Stimulated activated memory B cell treated with anti-CD40 and anti-IgM and Interleukin-4, amounts not matched to agents 10 μg/mL and 1 μg/mL and 100 μg/mL, for 72 hours (primary cell): ENCODE data around the gene MORN1.

ENCODE experiments used
- ATAC-seq: fragments of 150-1000 bp; cut with Tn5 transposase; 2 replicates; pipeline ENCODE4 v1.10.0; 2021
- H3K27ac Mint-ChIP-seq: one replicate; pipeline ENCODE4 v1.8.0; 2022; ENCODE audit warnings: mild to moderate bottlenecking, mixed read lengths
- H3K27me3 Mint-ChIP-seq: one replicate; pipeline ENCODE4 v1.8.0; 2022; ENCODE audit warnings: mixed read lengths
- H3K36me3 Mint-ChIP-seq: one replicate; pipeline ENCODE4 v1.8.0; 2022; ENCODE audit warnings: mixed read lengths
- H3K4me1 Mint-ChIP-seq: one replicate; pipeline ENCODE4 v1.8.0; 2022; ENCODE audit warnings: mixed read lengths
- H3K4me3 Mint-ChIP-seq: one replicate; pipeline ENCODE4 v1.8.0; 2022; ENCODE audit warnings: mild to moderate bottlenecking, moderate library complexity, mixed read lengths
- H3K9me3 Mint-ChIP-seq: one replicate; pipeline ENCODE4 v1.8.0; 2022; ENCODE audit warnings: mixed read lengths

The MORN1 gene

DNA sequence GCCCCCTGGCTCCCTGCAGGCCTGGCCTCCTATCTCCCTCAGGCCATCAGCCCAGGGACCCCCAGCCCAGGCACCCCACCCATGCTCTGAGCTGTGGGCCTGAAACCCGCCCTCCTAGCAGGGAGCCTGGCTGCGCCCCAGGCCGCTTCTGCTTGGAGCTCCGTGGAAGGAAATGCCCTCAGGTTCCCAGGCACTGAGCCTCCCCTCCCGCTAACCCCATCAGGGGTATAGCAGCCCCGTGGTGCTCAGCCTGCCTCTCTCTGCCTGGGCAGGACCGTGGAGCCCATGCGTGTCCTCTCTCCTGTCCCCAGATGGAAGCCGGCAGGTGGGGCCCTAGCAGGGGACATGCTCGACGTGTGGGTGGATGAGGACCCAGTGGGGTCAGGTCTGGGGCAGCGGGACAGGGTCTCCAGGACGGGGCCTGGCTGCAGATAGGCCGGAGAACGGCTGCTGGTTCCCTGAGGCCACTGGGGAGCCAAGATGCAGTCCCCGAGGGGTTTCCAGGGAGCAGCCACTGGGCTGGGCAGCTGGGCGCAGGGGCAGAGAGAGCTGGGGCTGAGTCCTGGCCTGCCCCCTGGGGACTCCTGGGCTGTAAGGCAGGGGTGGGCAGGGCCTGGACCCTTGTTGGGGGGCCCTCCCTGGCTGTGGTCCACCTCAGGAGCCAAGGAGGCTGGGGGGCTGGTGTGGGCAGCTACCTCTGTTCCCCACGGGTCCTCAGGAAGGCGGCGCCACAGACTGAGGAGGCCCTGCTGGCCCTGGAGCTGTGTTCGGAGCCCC is 75.5 kb downstream of the MORN1 start:
- Mint-ChIP-seq H3K4me1 (peaks cover 32% of the 10 kb centered on the region), H3K27ac (peak overlapping the region; percentile 73), H3K27me3 (no peaks in the 10 kb centered on the region), H3K36me3 (no peaks in the 10 kb centered on the region), H3K4me3 (peak overlapping the region; percentile 72), H3K9me3 (no peaks in the 10 kb centered on the region)
- ATAC-seq, result no peak

DNA sequence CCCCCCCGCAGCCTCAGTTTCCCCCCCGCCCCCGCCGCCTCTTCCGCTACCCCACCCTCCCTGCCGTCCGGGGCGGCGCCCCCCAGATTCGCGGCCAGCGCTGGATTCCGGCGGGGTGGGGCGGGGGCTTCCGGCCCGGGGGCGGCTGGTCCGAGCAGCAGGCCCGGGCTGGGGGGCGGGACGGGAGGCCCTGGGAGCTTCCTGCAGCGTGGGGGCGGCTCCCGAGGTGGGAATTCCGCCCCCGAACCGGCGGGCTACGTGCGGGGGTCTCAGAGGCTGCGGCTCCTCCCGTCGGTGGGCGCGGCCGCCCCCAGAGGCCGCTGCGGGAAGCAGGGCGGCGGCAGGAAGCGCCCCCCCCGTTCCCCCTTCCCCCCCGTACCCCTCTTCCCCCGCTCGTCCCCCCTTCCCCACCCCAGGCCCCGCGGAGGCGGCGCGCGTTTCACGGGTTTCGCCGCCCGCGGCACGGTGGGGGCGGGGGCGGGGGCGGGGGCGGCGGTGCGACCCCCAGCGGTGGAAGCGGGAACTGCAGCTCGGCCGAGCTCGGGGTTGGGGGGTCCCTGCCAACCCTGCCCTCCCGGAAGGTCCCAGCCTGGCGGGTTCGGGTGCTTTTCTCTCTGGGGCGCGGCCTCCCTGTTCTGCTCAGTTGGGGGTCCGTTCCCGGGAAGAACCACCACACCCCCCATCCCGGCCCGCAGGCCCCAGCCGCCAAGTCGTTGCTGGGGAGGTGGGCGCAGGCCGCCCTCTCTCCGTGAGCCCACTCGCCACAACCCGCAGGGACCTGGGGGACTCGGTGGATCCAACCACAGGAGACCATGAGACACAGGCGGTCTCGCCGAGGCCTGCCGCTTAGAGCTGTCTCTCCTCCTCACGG is 76.3 kb downstream of the MORN1 start:
- H3K27ac Mint-ChIP-seq, result peak overlapping the region; percentile 73
- H3K4me1 Mint-ChIP-seq, result peaks cover 36% of the 10 kb centered on the region
- H3K4me3 Mint-ChIP-seq, result peak overlapping the region; percentile 72

DNA sequence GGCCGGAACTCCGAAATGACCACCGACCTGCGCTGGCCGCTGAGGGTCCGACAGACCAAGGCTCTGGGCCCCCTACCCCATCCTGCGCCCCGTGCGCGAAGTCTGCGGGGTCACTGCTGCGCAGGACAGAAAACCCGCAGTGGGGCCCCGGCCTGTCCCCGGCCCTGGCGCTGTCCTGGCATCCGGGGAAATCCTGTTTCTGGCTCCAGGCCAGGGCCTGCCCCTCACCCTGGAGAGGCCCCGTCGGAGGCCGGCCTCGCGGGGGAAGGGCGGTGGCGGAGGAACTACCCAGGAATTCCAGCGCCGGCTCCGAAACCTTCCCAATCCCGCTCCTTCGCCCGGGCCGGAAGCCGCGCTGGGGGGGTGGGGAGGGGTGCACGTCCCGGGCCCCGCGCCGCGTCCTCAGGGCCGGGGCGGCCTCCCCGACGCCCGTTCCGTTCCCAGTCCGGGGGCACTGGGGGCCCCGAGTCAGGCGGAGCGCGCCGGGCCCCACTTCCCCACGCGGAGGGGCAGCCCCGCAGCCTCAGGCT is 77.0 kb downstream of the MORN1 start:
- Mint-ChIP-seq H3K27me3 (no peaks in the 10 kb centered on the region), H3K4me1 (peaks cover 37% of the 10 kb centered on the region), H3K4me3 (no peak overlapping the region), H3K27ac (no peak overlapping the region), H3K9me3 (no peaks in the 10 kb centered on the region), H3K36me3 (no peaks in the 10 kb centered on the region)
- peak; percentile 5 for ATAC-seq

More for the DNA sequence above, 76.3 kb downstream of the MORN1 start:
- H3K36me3 Mint-ChIP-seq, result no peaks in the 10 kb centered on the region
- ATAC-seq, result peak; percentile 34
- H3K27me3 Mint-ChIP-seq, result no peaks in the 10 kb centered on the region
- no peaks in the 10 kb centered on the region for H3K9me3 Mint-ChIP-seq

DNA sequence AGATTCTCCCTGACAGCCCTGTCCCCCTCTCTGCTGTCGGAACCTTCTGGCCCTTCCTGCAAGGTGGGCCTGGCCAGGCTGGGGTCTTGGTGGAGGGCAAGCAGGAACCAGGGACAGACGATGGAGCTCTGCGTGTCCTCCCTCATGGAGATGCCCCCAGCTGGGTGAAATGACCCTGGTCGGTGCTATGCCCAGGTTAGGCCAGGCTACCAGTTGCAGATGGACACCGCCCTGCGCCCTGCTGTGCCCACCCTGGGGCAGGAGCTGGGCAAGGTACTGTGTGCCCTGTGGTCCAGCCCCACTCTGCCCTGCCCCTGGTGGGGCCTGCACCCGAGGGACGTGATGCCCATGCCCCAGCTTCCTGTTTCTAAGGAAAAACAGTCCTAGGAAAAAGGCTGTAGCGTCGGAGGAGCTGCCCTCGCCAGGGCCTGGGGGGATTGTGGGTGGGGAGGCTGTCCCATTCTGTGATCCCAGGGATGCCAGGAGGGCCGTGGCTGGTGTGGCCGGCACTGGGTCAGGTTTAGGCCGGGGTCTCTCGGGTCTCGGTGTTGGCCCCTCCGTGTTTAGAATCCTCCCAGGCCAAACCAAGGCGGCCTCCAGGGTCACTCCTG is 77.6 kb downstream of the MORN1 start:
- H3K9me3 Mint-ChIP-seq, result no peaks in the 10 kb centered on the region
- no peaks in the 10 kb centered on the region for H3K27me3 Mint-ChIP-seq
- H3K4me1 Mint-ChIP-seq, result peaks cover 37% of the 10 kb centered on the region
- H3K36me3 Mint-ChIP-seq, result peaks cover 4% of the 10 kb centered on the region
- H3K27ac Mint-ChIP-seq, result peak overlapping the region; percentile 69
- no peak for ATAC-seq
- H3K4me3 Mint-ChIP-seq, result peak overlapping the region; percentile 2

DNA sequence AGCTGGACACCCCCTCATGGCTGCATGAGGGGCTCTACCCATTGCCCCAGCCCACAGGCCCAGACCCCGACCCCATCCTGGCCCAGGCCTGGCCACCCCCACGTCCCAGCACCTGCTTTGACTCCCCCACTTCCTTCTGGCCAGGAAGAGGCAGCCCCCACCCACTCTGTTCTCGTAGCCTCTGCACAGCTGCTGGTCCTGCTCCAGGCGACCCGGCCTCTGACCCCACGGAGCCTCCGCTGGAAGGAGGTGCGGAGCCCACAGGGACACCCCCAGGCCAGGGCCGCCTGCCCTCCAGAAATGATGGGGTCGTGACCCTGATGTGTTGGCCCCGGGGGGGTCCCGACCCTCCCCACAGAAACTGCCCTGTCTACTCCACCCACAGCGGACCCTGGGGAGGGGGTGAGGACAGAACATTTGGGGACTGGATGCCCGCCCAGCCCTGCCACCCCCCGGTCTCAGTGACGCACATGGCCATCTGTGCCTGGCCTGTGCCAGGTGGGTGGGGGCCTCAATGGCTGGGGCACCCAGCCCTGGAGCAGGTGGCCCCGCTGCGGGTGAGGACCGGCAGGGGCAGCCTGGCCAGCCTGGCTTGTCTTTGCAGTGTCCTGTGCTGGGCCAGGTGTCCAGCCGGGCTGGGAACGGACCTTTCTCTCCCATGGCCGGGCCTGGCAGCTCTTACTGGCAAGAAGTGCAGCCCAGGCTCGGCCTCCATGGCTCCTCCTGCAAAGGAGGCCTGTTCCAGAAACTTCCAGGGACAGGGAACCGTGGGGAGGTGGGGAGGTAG is 78.6 kb downstream of the MORN1 start:
- Mint-ChIP-seq H3K4me1 (peaks cover 47% of the 10 kb centered on the region), H3K27me3 (no peaks in the 10 kb centered on the region), H3K27ac (peak overlapping the region; percentile 69), H3K36me3 (peaks cover 14% of the 10 kb centered on the region), H3K4me3 (peak overlapping the region; percentile 15), H3K9me3 (no peaks in the 10 kb centered on the region)
- ATAC-seq, result peak; percentile 2

DNA sequence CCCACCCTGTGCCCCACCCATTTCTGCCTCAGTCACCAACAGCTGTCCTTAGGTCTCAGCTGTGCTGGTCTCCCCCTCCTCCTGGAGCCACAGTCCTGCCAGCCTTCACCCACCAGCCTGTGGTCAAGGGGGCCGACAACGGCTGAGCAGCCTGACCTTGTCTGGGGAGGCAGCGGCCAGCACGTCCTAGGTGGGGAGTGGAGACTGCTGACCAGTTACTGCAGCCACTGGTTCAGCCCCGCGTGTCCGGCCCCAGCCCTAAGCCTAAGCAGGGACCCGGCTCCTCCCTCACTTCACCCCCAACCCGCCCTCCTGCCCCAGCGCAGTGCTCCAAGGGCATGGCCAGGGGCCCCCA is 79.2 kb downstream of the MORN1 start:
- Mint-ChIP-seq H3K4me1 (peaks cover 51% of the 10 kb centered on the region), H3K27ac (peak overlapping the region; percentile 69), H3K9me3 (no peaks in the 10 kb centered on the region), H3K27me3 (no peaks in the 10 kb centered on the region), H3K4me3 (no peak overlapping the region), H3K36me3 (peaks cover 20% of the 10 kb centered on the region)
- ATAC-seq, result no peak

DNA sequence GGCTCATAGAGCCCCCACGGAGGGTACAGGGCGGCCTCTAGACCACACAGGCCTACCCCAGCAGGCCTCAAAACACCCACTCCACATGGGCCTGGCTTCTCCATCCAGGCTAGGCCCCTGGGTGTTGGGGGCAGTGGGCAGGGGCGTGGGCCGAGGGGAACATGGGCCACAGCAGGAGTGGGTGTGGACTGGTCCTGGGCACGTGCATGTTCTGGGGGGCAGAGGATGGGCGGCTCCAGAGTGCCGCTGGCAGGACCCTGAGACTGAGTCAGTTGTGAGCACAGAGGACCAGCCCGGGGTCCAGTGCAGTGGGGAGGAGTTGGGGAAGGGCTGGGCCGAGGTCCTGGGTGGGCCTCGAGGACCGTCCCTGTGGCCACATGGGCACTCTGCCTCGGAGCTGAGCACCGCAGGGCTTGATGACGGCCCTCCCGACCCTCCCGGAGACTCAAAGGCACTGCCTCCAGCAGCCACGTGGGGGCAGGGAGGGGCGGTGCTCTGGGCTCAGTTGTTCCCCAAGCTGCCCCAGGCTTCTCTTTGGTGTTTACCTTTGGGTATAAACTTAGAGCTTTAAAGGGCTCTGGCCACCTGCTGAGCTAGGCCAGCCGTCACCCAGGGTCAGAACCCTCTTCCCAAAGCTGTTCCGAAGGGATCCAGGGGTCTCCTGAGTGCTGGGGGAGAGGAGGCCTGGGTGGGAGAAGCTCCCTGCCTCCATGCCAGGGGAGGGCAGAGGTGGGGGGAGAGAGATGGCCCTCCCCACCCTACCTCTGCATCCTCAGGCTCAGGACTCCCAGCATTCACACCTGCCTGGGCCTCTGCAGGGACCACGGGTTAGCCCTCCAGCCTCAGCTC is 79.9 kb downstream of the MORN1 start:
- Mint-ChIP-seq H3K27me3 (no peaks in the 10 kb centered on the region), H3K27ac (peak overlapping the region; percentile 69), H3K4me1 (peaks cover 51% of the 10 kb centered on the region), H3K9me3 (no peaks in the 10 kb centered on the region), H3K4me3 (no peak overlapping the region), H3K36me3 (peaks cover 20% of the 10 kb centered on the region)
- peak; percentile 61 for ATAC-seq

DNA sequence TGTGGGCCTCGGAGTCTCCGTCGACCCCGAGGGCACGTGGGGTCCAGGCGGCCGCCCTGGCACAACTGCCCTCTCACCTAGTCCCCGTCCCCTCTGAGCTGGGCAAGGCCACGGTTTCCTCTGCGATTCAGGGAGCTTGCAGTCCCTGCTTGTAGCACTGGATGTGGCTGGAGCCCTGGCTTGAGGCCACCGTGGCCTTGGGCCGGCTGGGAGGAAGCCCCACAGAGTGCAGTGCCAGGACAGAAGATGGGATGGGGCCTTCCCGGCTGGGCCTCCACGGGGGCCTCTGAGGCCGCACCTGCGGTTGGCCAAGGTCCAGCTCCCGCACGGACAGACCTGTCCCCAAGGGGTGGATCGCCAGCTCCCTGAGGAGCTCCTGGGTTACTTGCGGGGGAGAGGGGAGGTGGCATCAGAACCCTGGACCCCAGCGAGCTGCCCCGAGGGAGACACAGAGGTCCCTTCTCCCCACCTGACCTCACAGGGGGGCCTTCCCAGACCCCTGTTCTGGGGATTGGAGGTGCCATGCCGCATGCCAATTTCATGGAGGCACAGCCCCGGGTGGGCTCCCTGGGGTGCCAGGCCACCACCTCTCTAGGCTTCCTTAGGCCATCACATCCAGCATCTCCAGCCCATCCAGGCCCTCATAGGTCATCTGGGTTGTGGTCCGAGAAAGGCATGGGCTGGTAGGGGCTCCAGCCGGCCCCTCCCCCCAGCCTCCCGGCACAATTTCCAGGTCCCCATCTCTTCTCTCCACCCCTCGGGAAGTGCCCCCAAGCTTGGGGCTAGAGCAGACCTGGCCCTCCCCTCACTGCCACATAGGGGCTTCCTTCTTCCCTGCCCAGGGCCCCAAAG is 80.8 kb downstream of the MORN1 start:
- H3K9me3 Mint-ChIP-seq, result no peaks in the 10 kb centered on the region
- peaks cover 25% of the 10 kb centered on the region for H3K36me3 Mint-ChIP-seq
- no peak for ATAC-seq
- H3K27me3 Mint-ChIP-seq, result no peaks in the 10 kb centered on the region
- no peak overlapping the region for H3K4me3 Mint-ChIP-seq
- peak overlapping the region; percentile 69 for H3K27ac Mint-ChIP-seq
- H3K4me1 Mint-ChIP-seq, result peaks cover 46% of the 10 kb centered on the region

DNA sequence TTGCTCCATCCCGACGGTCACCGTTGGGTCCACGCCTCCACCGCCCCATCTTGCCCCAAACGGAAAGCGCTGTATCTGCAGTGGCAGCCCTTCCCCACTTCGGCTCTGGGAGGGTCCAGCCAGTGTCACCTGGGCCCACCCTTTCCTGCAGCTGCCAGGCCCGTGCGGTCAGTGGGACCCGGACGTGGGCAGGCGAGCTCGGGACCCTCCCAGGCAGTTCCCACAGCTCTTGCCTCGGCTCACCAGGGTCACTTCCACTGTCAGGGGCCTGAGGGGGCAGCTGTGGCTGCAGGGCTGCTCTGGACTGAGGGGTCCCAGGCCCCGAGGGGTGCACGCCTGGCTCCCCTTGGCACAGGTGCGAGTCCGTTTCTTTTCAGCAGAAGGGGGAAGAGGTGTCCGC is 82.5 kb downstream of the MORN1 start:
- Mint-ChIP-seq H3K9me3 (no peaks in the 10 kb centered on the region), H3K4me1 (peaks cover 42% of the 10 kb centered on the region), H3K27ac (no peak overlapping the region), H3K4me3 (no peak overlapping the region), H3K36me3 (peaks cover 43% of the 10 kb centered on the region), H3K27me3 (no peaks in the 10 kb centered on the region)
- no peak for ATAC-seq

DNA sequence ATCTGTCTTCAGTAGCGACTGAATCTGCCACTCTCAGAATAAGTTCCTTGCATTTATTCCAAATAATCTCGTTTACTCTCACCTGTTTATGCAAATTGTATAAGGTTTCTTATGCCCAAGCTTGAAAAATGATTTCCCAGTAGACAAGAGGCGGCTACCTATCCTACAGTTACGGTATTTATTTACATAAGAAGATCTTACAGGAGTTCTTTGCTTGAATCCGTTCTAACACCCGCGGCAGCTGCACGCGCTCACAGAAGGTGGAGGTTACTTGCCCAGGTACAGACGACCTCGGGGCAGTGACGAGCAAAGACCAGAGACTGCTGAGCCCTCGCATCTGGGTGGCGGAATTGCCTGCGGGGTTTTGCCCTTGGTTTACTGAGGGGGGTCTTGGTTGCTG is 83.4 kb downstream of the MORN1 start:
- Mint-ChIP-seq H3K27me3 (no peaks in the 10 kb centered on the region), H3K4me3 (no peak overlapping the region), H3K27ac (peak overlapping the region; percentile 32), H3K4me1 (peaks cover 39% of the 10 kb centered on the region), H3K9me3 (no peaks in the 10 kb centered on the region), H3K36me3 (peaks cover 51% of the 10 kb centered on the region)
- ATAC-seq, result no peak

DNA sequence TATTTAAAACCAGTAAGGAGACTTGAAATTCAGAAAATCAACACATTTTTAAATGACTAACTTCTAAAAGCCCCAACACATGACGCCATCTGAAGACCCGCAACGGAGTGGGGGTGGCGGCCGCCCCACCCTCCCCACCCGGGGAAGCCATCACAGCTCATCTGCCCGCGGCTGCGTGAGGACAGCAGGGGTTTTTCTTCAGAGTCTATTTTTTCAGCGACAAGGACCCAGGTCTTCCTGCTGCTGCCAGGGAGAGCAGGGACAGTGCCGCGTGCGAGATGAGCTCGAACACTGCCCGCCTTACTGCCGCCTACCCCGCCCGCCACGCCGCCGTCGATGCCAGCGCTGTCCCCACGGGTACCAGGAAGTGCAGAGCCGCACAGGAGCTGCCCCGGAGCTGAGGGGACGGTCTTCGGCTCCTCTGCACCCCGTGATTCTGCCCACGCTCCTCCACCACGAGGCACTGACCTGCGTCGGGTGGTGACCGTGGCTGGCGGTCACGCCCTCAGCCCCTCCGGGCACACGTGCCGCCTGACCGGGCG is 84.2 kb downstream of the MORN1 start:
- Mint-ChIP-seq H3K27me3 (no peaks in the 10 kb centered on the region), H3K27ac (peak overlapping the region; percentile 32), H3K4me1 (peaks cover 37% of the 10 kb centered on the region), H3K9me3 (no peaks in the 10 kb centered on the region), H3K36me3 (peaks cover 51% of the 10 kb centered on the region), H3K4me3 (no peak overlapping the region)
- ATAC-seq, result no peak

DNA sequence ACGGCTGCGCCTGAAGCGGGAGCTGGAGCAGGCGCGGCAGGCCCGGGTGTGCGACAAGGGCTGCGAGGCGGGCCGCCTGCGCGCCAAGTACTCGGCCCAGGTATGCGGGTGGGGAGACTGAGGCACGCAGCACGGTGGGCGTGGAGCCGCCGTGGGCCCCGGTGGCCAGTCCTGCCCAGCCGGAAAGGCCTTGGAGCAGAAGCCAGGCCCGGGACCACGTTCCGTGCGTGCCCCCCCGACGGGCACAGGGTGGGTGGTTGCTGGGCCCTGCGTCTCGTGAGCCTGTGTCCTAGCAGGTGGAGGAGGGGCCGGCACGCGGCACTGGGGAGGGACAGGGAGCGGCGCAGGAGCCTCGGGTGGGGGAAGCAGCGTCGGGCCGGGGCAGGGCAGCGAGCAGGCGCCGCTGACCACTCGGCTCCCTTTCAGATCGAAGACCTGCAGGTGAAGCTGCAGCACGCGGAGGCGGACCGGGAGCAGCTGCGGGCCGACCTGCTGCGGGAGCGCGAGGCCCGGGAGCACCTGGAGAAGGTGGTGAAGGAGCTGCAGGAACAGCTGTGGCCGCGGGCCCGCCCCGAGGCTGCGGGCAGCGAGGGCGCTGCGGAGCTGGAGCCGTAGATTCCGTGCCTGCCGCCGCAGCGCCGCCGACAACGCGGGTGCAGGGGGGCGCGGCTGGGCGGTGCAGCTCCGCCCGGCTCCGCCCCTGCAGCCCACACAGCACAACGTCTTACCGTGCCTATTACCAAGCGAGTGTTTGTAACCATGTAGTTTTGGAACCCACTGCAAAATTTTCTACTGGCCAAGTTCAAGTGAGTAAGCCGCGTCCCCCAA is 85.0 kb downstream of the MORN1 start:
- no peak for ATAC-seq
- Mint-ChIP-seq H3K4me1 (peaks cover 39% of the 10 kb centered on the region), H3K27ac (no peak overlapping the region), H3K27me3 (no peaks in the 10 kb centered on the region), H3K4me3 (no peak overlapping the region), H3K36me3 (peaks cover 51% of the 10 kb centered on the region), H3K9me3 (no peaks in the 10 kb centered on the region)
